ENCODE measurements around the gene CERS1.
A peak's percentile ranks its signal among the peaks of the same experiment; 100 is the strongest.

The CERS1 gene

GRCh38 chr19:18860302-18860700 is 35.7 kb downstream of the CERS1 start:
- no peak for DNase-seq

DNA sequence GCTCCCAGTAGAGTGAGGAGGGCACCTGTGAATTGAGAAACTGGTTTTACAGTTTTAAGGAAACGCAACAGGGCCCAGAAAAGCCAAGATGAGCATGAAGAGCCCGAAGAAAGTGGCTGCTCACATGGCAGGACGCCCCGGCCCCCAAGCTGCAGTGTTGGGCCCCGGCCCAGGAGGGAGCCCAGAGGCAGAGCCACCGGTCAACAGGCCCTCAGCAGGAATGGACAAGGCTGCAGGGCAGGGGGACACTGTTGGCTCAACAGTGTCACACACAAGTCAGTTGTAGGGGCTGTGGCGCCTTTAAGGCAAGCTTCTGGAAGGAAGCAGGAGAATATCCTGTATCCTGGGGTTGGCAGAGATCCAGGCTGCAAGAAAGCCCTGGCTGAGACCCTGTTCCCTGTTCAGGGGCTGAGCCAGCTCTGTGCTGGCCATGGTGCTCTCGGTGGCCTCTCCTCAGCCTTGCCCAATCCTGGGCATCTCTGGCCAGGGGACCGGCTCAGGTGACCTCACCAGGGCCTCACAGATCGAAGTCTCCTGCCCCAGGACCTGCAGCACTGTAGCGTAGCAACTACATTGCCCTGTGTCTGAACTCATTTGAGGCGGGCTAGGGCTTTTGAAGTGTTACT is 36.2 kb downstream of the CERS1 start:
- DNase-seq, result peak in 9 of 56 donors; percentile 18 to 40 (median 22)

DNA sequence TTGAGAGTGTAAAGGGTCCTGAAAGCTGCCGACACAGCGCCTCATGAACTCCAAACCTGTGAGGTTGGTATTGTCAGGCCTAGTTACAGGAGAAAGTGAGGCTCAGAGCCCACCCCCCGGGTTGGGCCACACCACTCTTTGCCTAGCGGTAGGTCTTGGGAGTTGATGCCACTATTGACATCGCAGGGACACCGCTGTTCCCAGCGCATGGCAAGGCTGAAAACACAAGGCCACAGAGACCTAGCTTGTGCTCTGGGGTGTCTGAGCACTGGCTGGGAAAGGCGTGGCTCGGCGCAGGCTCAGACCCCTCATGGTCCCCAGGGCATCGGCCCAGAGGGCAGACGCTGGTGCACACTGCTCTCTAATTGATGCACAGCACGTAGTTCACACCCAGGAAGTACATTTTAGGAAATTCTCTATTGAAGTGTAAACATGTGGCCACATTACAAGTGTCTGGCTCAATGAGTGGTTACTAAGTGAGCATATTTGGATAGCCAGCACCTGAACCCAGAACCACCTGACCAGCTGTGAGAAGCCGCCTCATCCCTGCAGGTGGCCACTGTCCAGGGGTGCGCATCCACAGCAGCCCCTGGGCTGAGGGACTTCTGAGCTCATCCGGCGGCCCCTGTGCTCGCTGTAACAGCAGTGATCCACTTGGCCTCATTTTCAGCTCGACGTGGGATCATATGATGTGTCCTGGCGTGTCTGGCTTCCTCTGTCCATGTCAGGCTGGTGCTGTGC is 36.9 kb downstream of the CERS1 start:
- DNase-seq, result no peak

DNA sequence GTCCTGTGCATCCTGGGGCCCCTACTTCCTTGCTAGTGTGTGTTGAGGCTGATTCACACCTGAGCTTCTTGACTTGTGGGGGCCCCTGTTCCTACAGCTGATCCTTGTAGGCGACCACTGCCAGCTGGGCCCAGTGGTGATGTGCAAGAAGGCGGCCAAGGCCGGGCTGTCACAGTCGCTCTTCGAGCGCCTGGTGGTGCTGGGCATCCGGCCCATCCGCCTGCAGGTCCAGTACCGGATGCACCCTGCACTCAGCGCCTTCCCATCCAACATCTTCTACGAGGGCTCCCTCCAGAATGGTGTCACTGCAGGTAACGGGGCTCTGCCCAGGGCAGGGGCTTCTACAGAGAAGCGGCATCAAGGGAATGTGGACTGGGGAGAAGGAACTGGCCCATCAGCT is 38.7 kb downstream of the CERS1 start:
- DNase-seq, result no peak

GRCh38 chr19:18856385-18857126 is 39.4 kb downstream of the CERS1 start:
- peak in 40 of 56 donors; percentile 2 to 80 (median 52) for DNase-seq

GRCh38 chr19:18855647-18856384 is 40.1 kb downstream of the CERS1 start:
- DNase-seq, result no peak

DNA sequence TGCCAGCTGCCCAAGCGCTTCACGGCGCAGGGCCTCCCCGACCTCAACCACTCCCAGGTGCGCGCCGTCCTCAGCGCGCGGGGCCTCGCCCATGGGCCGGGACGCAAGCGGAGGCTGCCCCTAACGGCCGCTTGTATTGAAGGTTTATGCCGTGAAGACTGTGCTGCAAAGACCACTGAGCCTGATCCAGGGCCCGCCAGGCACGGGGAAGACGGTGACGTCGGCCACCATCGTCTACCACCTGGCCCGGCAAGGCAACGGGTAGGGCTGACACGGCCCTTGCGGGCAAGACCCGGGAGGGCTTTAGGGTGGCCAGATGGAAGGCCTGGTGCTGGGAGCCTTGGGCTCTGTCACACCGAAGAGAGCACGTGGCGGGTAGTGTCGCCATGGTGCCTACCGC is 41.0 kb downstream of the CERS1 start:
- no peak for DNase-seq

GRCh38 chr19:18853755-18854427 is 42.1 kb downstream of the CERS1 start:
- peak in 2 of 56 donors; percentile 20 to 29 for DNase-seq

- DNase-seq, result no peak
Measured at GRCh38 chr19:18852648-18853047, 43.3 kb downstream of the CERS1 start.

GRCh38 chr19:18851673-18852325 is 44.2 kb downstream of the CERS1 start:
- DNase-seq, result no peak

GRCh38 chr19:18850471-18851375 is 45.2 kb downstream of the CERS1 start:
- DNase-seq, result no peak

GRCh38 chr19:18849838-18850400 is 46.0 kb downstream of the CERS1 start:
- no peak for DNase-seq

- peak in 43 of 56 donors; percentile 14 to 76 (median 47) for DNase-seq
Measured at GRCh38 chr19:18848878-18849661, 46.9 kb downstream of the CERS1 start.

GRCh38 chr19:18847549-18848463 is 48.2 kb downstream of the CERS1 start:
- DNase-seq, result no peak

DNA sequence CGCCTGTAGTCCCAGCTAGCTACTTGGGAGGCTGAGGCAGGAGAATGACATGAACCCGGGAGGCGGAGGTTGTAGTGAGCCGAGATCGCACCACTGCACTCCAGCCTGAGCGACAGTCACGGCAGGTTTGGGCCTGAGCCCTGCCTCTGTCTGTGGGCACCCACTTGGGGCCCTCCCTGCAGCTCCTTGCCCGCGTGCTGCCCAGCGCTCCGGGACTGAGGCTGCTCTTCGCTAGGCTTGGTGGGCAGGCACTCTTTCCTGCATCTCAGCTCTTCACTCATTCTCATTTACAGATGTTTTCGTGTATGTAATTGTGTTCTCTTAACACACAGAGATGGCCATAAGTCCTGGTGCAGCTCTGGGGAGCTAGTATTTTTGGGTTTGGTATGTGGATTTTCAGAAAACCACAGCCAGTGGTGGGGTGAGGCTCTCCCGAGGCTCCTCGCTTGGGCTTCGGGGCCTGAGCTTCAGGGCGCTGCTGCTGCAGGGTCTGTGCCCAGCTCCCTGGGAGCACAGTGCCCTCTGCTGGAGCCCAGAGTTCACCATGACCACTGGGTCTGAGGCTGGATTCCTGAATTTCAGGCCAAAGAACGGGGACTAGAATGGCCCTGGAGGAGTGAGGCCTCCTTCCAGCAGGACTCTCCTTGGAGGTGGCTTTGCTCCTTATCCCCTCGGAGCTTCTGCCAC is 49.0 kb downstream of the CERS1 start:
- peak in 53 of 56 donors; percentile 17 to 85 (median 53) for DNase-seq

DNA sequence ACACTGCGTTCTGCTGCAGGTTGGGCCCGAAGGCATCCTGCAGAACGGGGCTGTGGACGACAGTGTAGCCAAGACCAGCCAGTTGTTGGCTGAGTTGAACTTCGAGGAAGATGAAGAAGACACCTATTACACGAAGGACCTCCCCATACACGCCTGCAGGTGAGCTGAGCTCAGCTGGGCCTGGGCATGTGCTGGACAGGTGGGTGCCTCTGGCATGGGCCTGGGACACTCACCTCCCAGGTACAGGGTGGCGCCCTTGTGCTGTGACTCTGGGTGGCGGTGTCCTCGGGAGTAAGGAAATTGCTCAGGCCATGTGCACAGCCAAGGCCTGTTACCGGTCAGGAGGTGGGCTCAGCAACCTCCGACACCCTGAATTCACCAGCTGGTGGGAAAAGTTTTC is 50.0 kb downstream of the CERS1 start:
- no peak for DNase-seq

All from amygdala (tissue), 56 donors.